Measurements from ENCODE around the gene SMIM20. TPM values are rescaled to one million over a fixed set of nuclear protein-coding genes. Genes with fewer than 3 reads are reported as not detected.

Gene SMIM20
- total RNA-seq, 4 donors from 2014 or later: 26.5 to 44.2 (median 34.8) TPM

GRCh38 chr4:25977397-25978170 lies 63.6 kb downstream of the SMIM20 start:
- 88 to 96% methylated on average over 10 to 11 of the region's 12 CpGs for WGBS, 2 donors (ENCODE audit: low coverage in 1 of 2)
- H3K4me1 ChIP-seq: no peaks in the 10 kb centered on the region
- no peaks in the 10 kb centered on the region for H3K27me3 ChIP-seq
- no peaks in the 10 kb centered on the region for H3K9me3 ChIP-seq
- no peak overlapping the region for H3K27ac ChIP-seq
- H3K4me3 ChIP-seq: no peak overlapping the region
- no peaks in the 10 kb centered on the region for H3K36me3 ChIP-seq
- TF ChIP-seq POLR2AphosphoS5 (IDR thresholded peaks at IDR 0.05): no peak
- TF ChIP-seq POLR2A (IDR thresholded peaks at IDR 0.05): no peak
- TF ChIP-seq CTCF (IDR thresholded peaks at IDR 0.05): no peak
- TF ChIP-seq EP300 (IDR thresholded peaks at IDR 0.05): no peak
- no peak for ATAC-seq

GRCh38 chr4:25978327-25978726 lies 64.3 kb downstream of the SMIM20 start:
- no peaks in the 10 kb centered on the region for H3K9me3 ChIP-seq
- TF ChIP-seq POLR2AphosphoS5 (IDR thresholded peaks at IDR 0.05): no peak
- no peak for TF ChIP-seq CTCF (IDR thresholded peaks at IDR 0.05)
- TF ChIP-seq EP300 (IDR thresholded peaks at IDR 0.05): no peak
- no peak for TF ChIP-seq POLR2A (IDR thresholded peaks at IDR 0.05)
- H3K27ac ChIP-seq: no peak overlapping the region
- 50 to 64% methylated on average over 3 to 8 of the region's 8 CpGs for WGBS, 2 donors (ENCODE audit: low coverage in 1 of 2)
- ATAC-seq: no peak
- H3K4me3 ChIP-seq: no peak overlapping the region
- H3K27me3 ChIP-seq: no peaks in the 10 kb centered on the region
- no peaks in the 10 kb centered on the region for H3K36me3 ChIP-seq
- no peaks in the 10 kb centered on the region for H3K4me1 ChIP-seq

Other genes starting within 250 kb of the SMIM20 start
- 10 to 100 TPM in 1 of 4 donors, 1 to 10 TPM in 3; 2.2 to 29.8 (median 5.4) TPM for gene SEL1L3, start 51.2 kb upstream of the SMIM20 start, total RNA-seq

Data from gastroesophageal sphincter (tissue), 4 donors.